Measurements from ENCODE around the gene CNOT3. TPM values are rescaled to one million over a fixed set of nuclear protein-coding genes. Genes with fewer than 3 reads are reported as not detected.
A peak's percentile ranks its signal among the peaks of the same experiment; 100 is the strongest.

CNOT3 gene
- total and polyA plus RNA-seq, 9 of the 15 experiments (the other 6 are each of a cell fraction or from before 2014, with no cell fraction given), result 0.27 to 60.4 (median 9.9) TPM

- TF ChIP-seq MYBL2 (IDR thresholded peaks at IDR 0.05; ENCODE audit: low read depth), result no peak
- no peak for TF ChIP-seq MYBL2 (CRISPR knock-in tag; IDR thresholded peaks at IDR 0.05; ENCODE audit: borderline replicate concordance)
- TF ChIP-seq, protein P1, sequence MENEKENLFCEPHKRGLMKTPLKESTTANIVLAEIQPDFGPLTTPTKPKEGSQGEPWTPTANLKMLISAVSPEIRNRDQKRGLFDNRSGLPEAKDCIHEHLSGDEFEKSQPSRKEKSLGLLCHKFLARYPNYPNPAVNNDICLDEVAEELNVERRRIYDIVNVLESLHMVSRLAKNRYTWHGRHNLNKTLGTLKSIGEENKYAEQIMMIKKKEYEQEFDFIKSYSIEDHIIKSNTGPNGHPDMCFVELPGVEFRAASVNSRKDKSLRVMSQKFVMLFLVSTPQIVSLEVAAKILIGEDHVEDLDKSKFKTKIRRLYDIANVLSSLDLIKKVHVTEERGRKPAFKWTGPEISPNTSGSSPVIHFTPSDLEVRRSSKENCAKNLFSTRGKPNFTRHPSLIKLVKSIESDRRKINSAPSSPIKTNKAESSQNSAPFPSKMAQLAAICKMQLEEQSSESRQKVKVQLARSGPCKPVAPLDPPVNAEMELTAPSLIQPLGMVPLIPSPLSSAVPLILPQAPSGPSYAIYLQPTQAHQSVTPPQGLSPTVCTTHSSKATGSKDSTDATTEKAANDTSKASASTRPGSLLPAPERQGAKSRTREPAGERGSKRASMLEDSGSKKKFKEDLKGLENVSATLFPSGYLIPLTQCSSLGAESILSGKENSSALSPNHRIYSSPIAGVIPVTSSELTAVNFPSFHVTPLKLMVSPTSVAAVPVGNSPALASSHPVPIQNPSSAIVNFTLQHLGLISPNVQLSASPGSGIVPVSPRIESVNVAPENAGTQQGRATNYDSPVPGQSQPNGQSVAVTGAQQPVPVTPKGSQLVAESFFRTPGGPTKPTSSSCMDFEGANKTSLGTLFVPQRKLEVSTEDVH (IDR thresholded peaks at IDR 0.05; ENCODE audit: low read depth, partially characterized antibody), result peak; percentile 45
- no peak for TF ChIP-seq NCOA1 (IDR thresholded peaks at IDR 0.05; ENCODE audit: low read depth)
- TF ChIP-seq MIER1 (IDR thresholded peaks at IDR 0.05; ENCODE audit: low read depth), result no peak
- TF ChIP-seq TAF7 (tag; IDR thresholded peaks at IDR 0.05), result 0 out of 2 replicates have a peak, but pooled peaks have one; percentile 49
- TF ChIP-seq MLX (CRISPR knock-in tag; conservative IDR thresholded peaks at IDR 0.05), result 0 out of 4 replicates have a peak, but pooled peaks of 1 of the 2 experiments have one; percentile 32
- TF ChIP-seq, protein P2, sequence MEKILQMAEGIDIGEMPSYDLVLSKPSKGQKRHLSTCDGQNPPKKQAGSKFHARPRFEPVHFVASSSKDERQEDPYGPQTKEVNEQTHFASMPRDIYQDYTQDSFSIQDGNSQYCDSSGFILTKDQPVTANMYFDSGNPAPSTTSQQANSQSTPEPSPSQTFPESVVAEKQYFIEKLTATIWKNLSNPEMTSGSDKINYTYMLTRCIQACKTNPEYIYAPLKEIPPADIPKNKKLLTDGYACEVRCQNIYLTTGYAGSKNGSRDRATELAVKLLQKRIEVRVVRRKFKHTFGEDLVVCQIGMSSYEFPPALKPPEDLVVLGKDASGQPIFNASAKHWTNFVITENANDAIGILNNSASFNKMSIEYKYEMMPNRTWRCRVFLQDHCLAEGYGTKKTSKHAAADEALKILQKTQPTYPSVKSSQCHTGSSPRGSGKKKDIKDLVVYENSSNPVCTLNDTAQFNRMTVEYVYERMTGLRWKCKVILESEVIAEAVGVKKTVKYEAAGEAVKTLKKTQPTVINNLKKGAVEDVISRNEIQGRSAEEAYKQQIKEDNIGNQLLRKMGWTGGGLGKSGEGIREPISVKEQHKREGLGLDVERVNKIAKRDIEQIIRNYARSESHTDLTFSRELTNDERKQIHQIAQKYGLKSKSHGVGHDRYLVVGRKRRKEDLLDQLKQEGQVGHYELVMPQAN (IDR thresholded peaks at IDR 0.05; ENCODE audit: borderline replicate concordance), result peak; percentile 71
- no peak for TF ChIP-seq ZSCAN32 (CRISPR knock-in tag; IDR thresholded peaks at IDR 0.05)
- peak; percentile 47; the same call in 1 of the 2 replicates for TF ChIP-seq MTA1 (IDR thresholded peaks at IDR 0.05; ENCODE audit: borderline replicate concordance)
- no peak; the same call in 1 of the 2 replicates for TF ChIP-seq CREB3 (tag; conservative IDR thresholded peaks at IDR 0.05; ENCODE audit: low read depth)
- TF ChIP-seq SMARCA5 (IDR thresholded peaks at IDR 0.05), result 0 out of 2 replicates have a peak, but pooled peaks have one; percentile 9
- TF ChIP-seq, protein P3, sequence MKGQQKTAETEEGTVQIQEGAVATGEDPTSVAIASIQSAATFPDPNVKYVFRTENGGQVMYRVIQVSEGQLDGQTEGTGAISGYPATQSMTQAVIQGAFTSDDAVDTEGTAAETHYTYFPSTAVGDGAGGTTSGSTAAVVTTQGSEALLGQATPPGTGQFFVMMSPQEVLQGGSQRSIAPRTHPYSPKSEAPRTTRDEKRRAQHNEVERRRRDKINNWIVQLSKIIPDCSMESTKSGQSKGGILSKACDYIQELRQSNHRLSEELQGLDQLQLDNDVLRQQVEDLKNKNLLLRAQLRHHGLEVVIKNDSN (CRISPR knock-in tag; IDR thresholded peaks at IDR 0.05), result peak; percentile 47; the same call in 1 of the 2 replicates
- TF ChIP-seq MTA3 (IDR thresholded peaks at IDR 0.05; ENCODE audit: borderline replicate concordance), result peak; percentile 77; the same call in 1 of the 2 replicates
- no peak for TF ChIP-seq ZBTB43 (CRISPR knock-in tag; IDR thresholded peaks at IDR 0.05)
- TF ChIP-seq PTBP1 (IDR thresholded peaks at IDR 0.05; ENCODE audit: low read depth, low read length), result no peak
- TF ChIP-seq ZNF174 (CRISPR knock-in tag; IDR thresholded peaks at IDR 0.05), result no peak
- TF ChIP-seq PCBP1 (IDR thresholded peaks at IDR 0.05; ENCODE audit: low read depth, low read length, poor library complexity, severe bottlenecking), result peak; percentile 53
These were observed 22.0 kb downstream of the CNOT3 start, which contains the start of gene LENG1 (continued) for GRCh38 chr19:54159352-54160181.

Measured in K562 (cell line).